Heart right ventricle (tissue), 16 donors: Measurements from ENCODE around the gene TPRA1. TPM values are rescaled to one million over a fixed set of nuclear protein-coding genes. Genes with fewer than 3 reads are reported as not detected.

Experiments used
- ATAC-seq, 8 donors: fragments of 200-7000 bp; cut with Tn5 transposase; one replicate each; pipeline ENCODE4 v1.9.1; 2020; ENCODE audit warnings: mild to moderate bottlenecking in 8 of 8, moderate library complexity in 8 of 8, moderate number of reproducible peaks in 1 of 8
- DNase-seq, 2 donors: peaks; one replicate each; pipeline ENCODE4 v3.0.0-alpha.2; 2020
- H3K27ac ChIP-seq, 10 donors: fragments of 200-600 bp; sonication (generic) in 2 of 10; one replicate each; pipeline versions ENCODE4 v1.5.0 to v1.8.0; 2020 to 2022; ENCODE audit warnings: mild to moderate bottlenecking in 3 of 10
- H3K27me3 ChIP-seq, 7 donors: fragments of 200-600 bp; one replicate each; pipeline ENCODE4 v1.8.0; 2021 to 2022; ENCODE audit warnings: mild to moderate bottlenecking in 2 of 7
- H3K36me3 ChIP-seq, 9 donors: fragments of 200-600 bp; sonication (generic) in 1 of 9; one replicate each; pipeline versions ENCODE4 v1.5.0 to v1.8.0; 2020 to 2022; ENCODE audit warnings: mild to moderate bottlenecking in 2 of 9
- H3K4me1 ChIP-seq, 9 donors: fragments of 200-600 bp; sonication (generic) in 1 of 9; one replicate each; pipeline versions ENCODE4 v1.5.0 to v1.8.0; 2020 to 2022; ENCODE audit warnings: mild to moderate bottlenecking in 4 of 9
- H3K4me3 ChIP-seq, 10 donors: fragments of 200-600 bp; sonication (generic) in 2 of 10; one replicate each; pipeline versions ENCODE4 v1.5.0 to v1.8.0; 2020 to 2022; ENCODE audit warnings: mild to moderate bottlenecking in 7 of 10, moderate library complexity in 2 of 10
- H3K9me3 ChIP-seq, 11 donors: fragments of 200-600 bp in 10 of 11; sonication (generic) in 2 of 11; one replicate each; pipeline versions ENCODE4 v1.5.0 to v1.8.0; 2013 to 2022; ENCODE audit warnings: mild to moderate bottlenecking in 2 of 11, control low read depth in 1 of 11, moderate library complexity in 1 of 11
- WGBS, 2 donors: extraction: QIAGEN DNeasy Blood & Tissue Kit; methylation state at CpG; one replicate each; pipeline ENCODE4 v1.1.7; 2013; ENCODE audit warnings: inconsistent platforms in 1 of 2; 5-methylcytosine and 5-hydroxymethylcytosine counted together
- intact Hi-C, 10 donors: fragments of 100-400 bp; cut with DNase I; formaldehyde crosslinking; loops; one replicate each; pipeline versions ENCODE4 v1.11.1 to v1.14.2; 2022
- polyA plus RNA-seq, 2 donors: library from polyadenylated mRNA; stranded (reverse); fragments of 200-250 nt; gene quantifications; one replicate each; pipeline ENCODE4 v1.2.3, GENCODE V29; 2013
- total RNA-seq, 10 donors: library from RNA; stranded (reverse); fragmentation: NEBNext Ultra II Directional in 3 of 10; extraction: Animal tissue kit (Norgen Biotek cat#: 25700) in 3 of 10; gene quantifications; one replicate each; pipeline versions ENCODE4 v1.2.1 to v1.2.4, GENCODE V29; 2021 to 2023
- TF ChIP-seq, protein P1 (sequence below), 9 donors: fragments of 200-600 bp; sonication (generic) in 2 of 9; IDR thresholded peaks; one replicate each; pipeline versions ENCODE4 v1.5.0 to v1.8.0; 2021 to 2022; ENCODE audit warnings: antibody characterized with exemption in 9 of 9, mild to moderate bottlenecking in 5 of 9, moderate library complexity in 1 of 9
- donor health status: Arrhythmogenic right ventricular cardiomyopathy.
- donor health status: ischemic (EF 13 %, LVEDD 7.1; RV severe dilation, severe dysfunction).
- donor health status: healthy with polysubstance abuse.
- donor health status: DM: no; HTN: yes; CAD: no.
- donor health status: DM: no; HTN: no; CAD: no.
- donor health status: ischemic (EF 25% LVEDD 6.9; RV normal size, moderate dysfunction).
- donor health status: ischemic (EF 25% LVEDD 5.7; RV mildly dilated, moderate dysfunction).
- donor health status: healthy.
- donor health status: DM: yes; HTN: yes; CAD: no.
- donor health status: Ischemic cardiomyopathy.
- donor health status: ischemic (EF 35%, LVEDD 5.7; RV mildly dilated, moderate dysfunction).
- donor health status: nonischemic (EF 11% LVEDD 7.7; RV severe dilation, severe dysfunction).
- donor health status: DM: yes; HTN: yes; CAD: no.
- donor health status: PGD.
- donor health status: ischemic (EF 29% LVEDD 5.4; RV normal size, mild dysfunction).
- donor health status: nonischemic (EF 23%, LVEDD 6.1; RV moderate dilation, normal function).

The TPRA1 gene
- total and polyA plus RNA-seq, 12 donors = 11.0 to 26.0 (median 17.3) TPM

DNA sequence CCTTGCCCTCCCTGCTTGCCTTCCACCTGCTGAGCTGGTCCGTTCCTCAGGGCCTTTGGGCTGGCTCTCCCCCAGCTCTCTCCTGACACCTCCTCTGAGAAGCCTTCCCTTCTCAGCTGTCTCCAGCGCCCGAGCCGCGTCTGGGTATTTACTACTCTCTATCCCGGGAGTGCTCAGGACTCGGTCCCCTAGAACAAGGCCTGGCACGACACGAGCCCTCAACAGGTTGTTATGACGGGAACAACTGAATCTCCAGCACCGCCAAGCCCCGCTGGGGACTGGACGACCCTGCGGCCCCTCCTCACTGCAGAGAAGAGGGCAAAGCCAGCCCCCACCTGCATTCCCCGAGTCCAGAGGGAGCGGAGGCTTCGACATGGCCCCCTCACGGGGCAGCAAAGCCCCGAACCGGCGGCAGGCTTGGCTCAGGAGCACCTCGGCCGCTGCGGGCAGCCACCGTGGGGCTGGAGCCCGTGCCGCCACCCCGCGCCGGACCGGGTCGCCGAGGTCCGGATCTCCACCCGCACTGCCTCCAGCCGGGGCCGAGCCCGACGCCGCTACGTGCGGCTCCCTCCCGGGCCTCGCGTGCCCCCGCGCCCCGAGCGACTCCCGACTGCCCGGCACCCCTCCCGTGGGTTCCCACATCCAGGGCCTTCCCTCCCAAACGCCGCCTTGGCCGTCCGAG is 792 bp downstream of the TPRA1 start:
- intact Hi-C loops = loop anchor here in 2 of 10 donors (5.0 to 10.0 kb wide), 3 partner anchors 88 to 245 kb away; partner anchors contain the start of gene MGLL (in 1 of the 2)
- DNase-seq (peak in 1 of 2 donors; percentile 57), ATAC-seq (peak in 7 of 8 donors; percentile 0 to 39 (median 23))
- Histone ChIP-seq H3K27me3 (no peaks in the 10 kb centered on the region), H3K4me3 (peak overlapping the region; percentile 53 to 96 (median 92)), H3K27ac (peak overlapping the region; percentile 81 to 95 (median 94)), H3K9me3 (no peaks in the 10 kb centered on the region), H3K4me1 (peaks cover 19 to 64% (median 46%) of the 10 kb centered on the region in 9 donors), H3K36me3 (peaks cover 0 to 4% (median 0%) of the 10 kb centered on the region in 9 donors)
- 1% methylated on average over 40 to 56 of the region's 56 CpGs for WGBS, 2 donors
- TF ChIP-seq, protein P1, sequence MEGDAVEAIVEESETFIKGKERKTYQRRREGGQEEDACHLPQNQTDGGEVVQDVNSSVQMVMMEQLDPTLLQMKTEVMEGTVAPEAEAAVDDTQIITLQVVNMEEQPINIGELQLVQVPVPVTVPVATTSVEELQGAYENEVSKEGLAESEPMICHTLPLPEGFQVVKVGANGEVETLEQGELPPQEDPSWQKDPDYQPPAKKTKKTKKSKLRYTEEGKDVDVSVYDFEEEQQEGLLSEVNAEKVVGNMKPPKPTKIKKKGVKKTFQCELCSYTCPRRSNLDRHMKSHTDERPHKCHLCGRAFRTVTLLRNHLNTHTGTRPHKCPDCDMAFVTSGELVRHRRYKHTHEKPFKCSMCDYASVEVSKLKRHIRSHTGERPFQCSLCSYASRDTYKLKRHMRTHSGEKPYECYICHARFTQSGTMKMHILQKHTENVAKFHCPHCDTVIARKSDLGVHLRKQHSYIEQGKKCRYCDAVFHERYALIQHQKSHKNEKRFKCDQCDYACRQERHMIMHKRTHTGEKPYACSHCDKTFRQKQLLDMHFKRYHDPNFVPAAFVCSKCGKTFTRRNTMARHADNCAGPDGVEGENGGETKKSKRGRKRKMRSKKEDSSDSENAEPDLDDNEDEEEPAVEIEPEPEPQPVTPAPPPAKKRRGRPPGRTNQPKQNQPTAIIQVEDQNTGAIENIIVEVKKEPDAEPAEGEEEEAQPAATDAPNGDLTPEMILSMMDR (IDR thresholded peaks at IDR 0.05) = no peak

DNA sequence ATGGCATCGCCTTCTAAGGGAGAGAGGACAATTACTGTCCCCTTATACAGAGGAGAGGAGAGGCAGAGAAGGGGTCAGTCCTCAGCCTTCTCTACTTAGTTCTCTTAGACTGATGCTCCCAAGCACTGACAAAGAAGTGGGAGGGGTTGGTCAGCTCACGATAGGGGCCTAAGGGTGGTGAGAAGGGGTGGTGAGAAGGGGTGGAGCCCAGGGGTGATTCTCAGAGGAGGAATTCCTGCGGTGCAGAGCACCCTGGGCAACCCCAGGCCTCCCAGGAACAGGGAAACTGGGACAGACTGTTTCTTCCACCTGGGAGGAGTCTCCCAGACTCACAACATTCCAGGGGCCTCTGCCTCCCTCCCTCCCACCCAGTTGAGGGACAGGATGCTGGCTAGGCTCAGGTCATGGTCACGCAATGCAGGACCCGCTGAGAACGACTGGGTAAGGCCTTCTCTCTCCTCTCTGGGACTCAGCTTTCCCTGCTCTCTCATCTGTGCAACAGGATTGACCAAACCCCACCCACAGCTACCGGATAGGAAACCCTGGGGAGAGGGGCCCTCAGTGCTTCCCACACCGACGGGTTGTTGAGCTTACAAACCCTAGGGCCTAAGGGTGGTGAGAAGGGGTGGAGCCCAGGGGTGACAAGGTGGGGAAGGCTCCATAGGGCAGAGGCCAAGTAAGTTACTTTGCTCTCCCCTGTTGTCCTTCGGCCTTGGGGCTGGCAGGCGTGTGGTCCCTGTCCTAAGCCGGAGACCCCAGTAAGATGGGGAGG is 1.5 kb downstream of the TPRA1 start:
- Histone ChIP-seq H3K27ac (peak overlapping the region in 9 of 10 donors; percentile 22 to 95 (median 95)), H3K36me3 (peaks cover 0 to 5% (median 0%) of the 10 kb centered on the region in 9 donors), H3K9me3 (no peaks in the 10 kb centered on the region), H3K27me3 (no peaks in the 10 kb centered on the region), H3K4me3 (peak overlapping the region; percentile 53 to 96 (median 92)), H3K4me1 (peaks cover 19 to 64% (median 46%) of the 10 kb centered on the region in 9 donors)
- intact Hi-C loops = loop anchor here in 1 of 10 donors (10.0 kb wide), 1 partner anchor 246 kb away; no protein-coding TSS in a partner anchor
- ATAC-seq = no peak
- 13 to 15% methylated on average over 12 of the region's 12 CpGs for WGBS, 2 donors
- TF ChIP-seq, protein P1 (IDR thresholded peaks at IDR 0.05) = no peak
- no peak for DNase-seq

- peaks cover 0 to 10% (median 0%) of the 10 kb centered on the region in 9 donors for H3K36me3 ChIP-seq
- WGBS, 2 donors = 61 to 65% methylated on average over 4 of the region's 4 CpGs
- TF ChIP-seq, protein P1 (IDR thresholded peaks at IDR 0.05) = no peak
- no peak overlapping the region for H3K27ac ChIP-seq
- ATAC-seq = no peak
- DNase-seq = no peak
- peaks cover 19 to 64% (median 46%) of the 10 kb centered on the region in 9 donors for H3K4me1 ChIP-seq
- no peaks in the 10 kb centered on the region for H3K27me3 ChIP-seq
- H3K9me3 ChIP-seq = no peaks in the 10 kb centered on the region
- H3K4me3 ChIP-seq = no peak overlapping the region
- intact Hi-C loops = loop anchor here in 1 of 10 donors (10.0 kb wide), 1 partner anchor 247 kb away; no protein-coding TSS in a partner anchor
Measured at GRCh38 chr3:127587876-127588275, 2.7 kb downstream of the TPRA1 start.

DNA sequence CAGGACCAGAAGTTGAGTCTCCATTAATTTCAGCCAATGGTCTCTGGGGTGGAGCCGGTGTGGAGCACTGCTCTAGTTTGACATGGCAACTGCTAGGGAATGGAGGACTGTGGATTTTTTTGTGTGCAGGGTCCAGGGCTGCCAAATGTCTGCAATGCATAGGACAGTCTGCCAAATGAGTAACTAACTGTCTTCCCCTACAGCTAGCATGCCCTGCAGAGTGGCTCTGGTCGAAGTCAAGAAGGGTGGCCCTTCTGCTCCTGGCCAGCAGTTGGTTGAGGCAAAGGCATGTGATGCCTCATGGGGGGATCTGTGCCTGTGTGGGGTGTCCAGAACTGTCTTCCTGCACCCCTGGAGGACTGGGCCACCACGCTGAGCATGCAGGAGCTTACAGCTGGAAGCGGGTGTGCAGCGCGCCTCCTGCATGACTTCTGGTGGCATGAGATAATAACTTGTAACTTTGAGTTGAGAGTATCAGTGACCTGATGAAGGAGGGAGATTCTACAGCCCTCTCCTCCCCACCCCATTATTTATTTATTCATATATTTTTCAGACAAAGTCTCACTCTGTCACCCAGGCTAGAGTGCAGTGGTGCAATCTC is 4.6 kb downstream of the TPRA1 start:
- DNase-seq (no peak), ATAC-seq (no peak)
- Histone ChIP-seq H3K27me3 (no peaks in the 10 kb centered on the region), H3K27ac (no peak overlapping the region), H3K36me3 (peaks cover 0 to 14% (median 0%) of the 10 kb centered on the region in 9 donors), H3K4me1 (peaks cover 12 to 48% (median 36%) of the 10 kb centered on the region in 9 donors), H3K9me3 (no peaks in the 10 kb centered on the region), H3K4me3 (no peak overlapping the region)
- TF ChIP-seq, protein P1 (IDR thresholded peaks at IDR 0.05) = no peak
- intact Hi-C loops = loop anchor here in 1 of 10 donors (10.0 kb wide), 1 partner anchor 249 kb away; no protein-coding TSS in a partner anchor
- WGBS, 2 donors = 92% methylated on average over 6 of the region's 6 CpGs
